SK-N-SH treated with all-trans-retinoic acid at 6 μM for 48 hours (cell line): ENCODE data around the gene PRRC2B.

Experiments used
- CSDC2 ChIP-seq: fragments of 250-450 bp; sonication (Bioruptor Pico); IDR thresholded peaks from 2 replicates; pipeline ENCODE4 v1.5.0; 2020; ENCODE audit warnings: mild to moderate bottlenecking, moderate library complexity
- ESRRG ChIP-seq: fragments of 250-450 bp; sonication (Bioruptor Pico); IDR thresholded peaks from 2 replicates; pipeline ENCODE4 v1.6.1; 2021; ENCODE audit warnings: mild to moderate bottlenecking
- OSR1 ChIP-seq: fragments of 250-450 bp; sonication (Bioruptor Pico); IDR thresholded peaks from 2 replicates; pipeline ENCODE4 v1.8.0; 2022; ENCODE audit warnings: moderate library complexity, mild to moderate bottlenecking, inconsistent platforms
- ZFP3 ChIP-seq: fragments of 250-450 bp; sonication (Bioruptor Pico); IDR thresholded peaks from 2 replicates; pipeline ENCODE4 v1.5.0; 2020; ENCODE audit warnings: mild to moderate bottlenecking, moderate library complexity
- ZNF70 ChIP-seq: fragments of 450-650 bp; formaldehyde crosslinking; IDR thresholded peaks from 2 replicates; pipeline ENCODE4 v1.5.0; 2020; ENCODE audit warnings: mild to moderate bottlenecking, moderate library complexity
- TF ChIP-seq, protein P1 (sequence below): fragments of 250-450 bp; sonication (Bioruptor Pico); IDR thresholded peaks from 2 replicates; pipeline ENCODE4 v1.8.0; 2020; ENCODE audit warnings: mild to moderate bottlenecking, moderate library complexity, borderline replicate concordance
- TF ChIP-seq, protein P2 (sequence below): fragments of 250-450 bp; sonication (Bioruptor Pico); IDR thresholded peaks from 2 replicates; pipeline ENCODE4 v1.5.1; 2020; ENCODE audit warnings: low read depth, mild to moderate bottlenecking, moderate library complexity

GRCh38 chr9:131457746-131458145 lies 63.9 kb downstream of the PRRC2B start:
- no peak for TF ChIP-seq ESRRG
- TF ChIP-seq, protein P1, sequence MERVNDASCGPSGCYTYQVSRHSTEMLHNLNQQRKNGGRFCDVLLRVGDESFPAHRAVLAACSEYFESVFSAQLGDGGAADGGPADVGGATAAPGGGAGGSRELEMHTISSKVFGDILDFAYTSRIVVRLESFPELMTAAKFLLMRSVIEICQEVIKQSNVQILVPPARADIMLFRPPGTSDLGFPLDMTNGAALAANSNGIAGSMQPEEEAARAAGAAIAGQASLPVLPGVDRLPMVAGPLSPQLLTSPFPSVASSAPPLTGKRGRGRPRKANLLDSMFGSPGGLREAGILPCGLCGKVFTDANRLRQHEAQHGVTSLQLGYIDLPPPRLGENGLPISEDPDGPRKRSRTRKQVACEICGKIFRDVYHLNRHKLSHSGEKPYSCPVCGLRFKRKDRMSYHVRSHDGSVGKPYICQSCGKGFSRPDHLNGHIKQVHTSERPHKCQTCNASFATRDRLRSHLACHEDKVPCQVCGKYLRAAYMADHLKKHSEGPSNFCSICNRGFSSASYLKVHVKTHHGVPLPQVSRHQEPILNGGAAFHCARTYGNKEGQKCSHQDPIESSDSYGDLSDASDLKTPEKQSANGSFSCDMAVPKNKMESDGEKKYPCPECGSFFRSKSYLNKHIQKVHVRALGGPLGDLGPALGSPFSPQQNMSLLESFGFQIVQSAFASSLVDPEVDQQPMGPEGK, result no peak
- no peak for TF ChIP-seq CSDC2 (CRISPR knock-in tag)
- TF ChIP-seq ZNF70, result no peak
- TF ChIP-seq, protein P2, sequence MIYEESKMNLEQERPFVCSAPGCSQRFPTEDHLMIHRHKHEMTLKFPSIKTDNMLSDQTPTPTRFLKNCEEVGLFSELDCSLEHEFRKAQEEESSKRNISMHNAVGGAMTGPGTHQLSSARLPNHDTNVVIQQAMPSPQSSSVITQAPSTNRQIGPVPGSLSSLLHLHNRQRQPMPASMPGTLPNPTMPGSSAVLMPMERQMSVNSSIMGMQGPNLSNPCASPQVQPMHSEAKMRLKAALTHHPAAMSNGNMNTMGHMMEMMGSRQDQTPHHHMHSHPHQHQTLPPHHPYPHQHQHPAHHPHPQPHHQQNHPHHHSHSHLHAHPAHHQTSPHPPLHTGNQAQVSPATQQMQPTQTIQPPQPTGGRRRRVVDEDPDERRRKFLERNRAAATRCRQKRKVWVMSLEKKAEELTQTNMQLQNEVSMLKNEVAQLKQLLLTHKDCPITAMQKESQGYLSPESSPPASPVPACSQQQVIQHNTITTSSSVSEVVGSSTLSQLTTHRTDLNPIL, result no peak
- no peak for TF ChIP-seq OSR1
- TF ChIP-seq ZFP3, result no peak
